Measurements from ENCODE around the gene STOX1.
"Not testable (repeated sequence)": the region's sequence is repeated elsewhere in the genome, so short reads cannot be mapped to it uniquely, and the experiment has no call there.

The STOX1 gene

GRCh38 chr10:68831961-68832455, 4.7 kb downstream of the STOX1 start:
- no peak for DNase-seq

- no peak for DNase-seq
Measured at GRCh38 chr10:68832601-68833000, 5.3 kb downstream of the STOX1 start.

- no peak for DNase-seq
Measured at GRCh38 chr10:68837626-68838322, 10.4 kb downstream of the STOX1 start.

- not testable (repeated sequence) for DNase-seq
Measured at GRCh38 chr10:68840650-68841049, 13.3 kb downstream of the STOX1 start.

GRCh38 chr10:68848281-68848680, 20.9 kb downstream of the STOX1 start:
- DNase-seq = no peak

- no peak for DNase-seq
Measured at GRCh38 chr10:68848806-68849205, 21.5 kb downstream of the STOX1 start.

- DNase-seq = no peak
Measured at GRCh38 chr10:68856352-68856751, 29.0 kb downstream of the STOX1 start.

GRCh38 chr10:68857005-68857404, 29.7 kb downstream of the STOX1 start:
- DNase-seq = no peak

GRCh38 chr10:68861253-68861652, 33.9 kb downstream of the STOX1 start:
- no peak for DNase-seq

- DNase-seq = no peak
Measured at GRCh38 chr10:68864611-68865010, 37.3 kb downstream of the STOX1 start.

- DNase-seq = not testable (repeated sequence)
Measured at GRCh38 chr10:68868173-68868572, 40.8 kb downstream of the STOX1 start.

- DNase-seq = no peak
Measured at GRCh38 chr10:68869623-68870022, 42.3 kb downstream of the STOX1 start.

- no peak for DNase-seq
Measured at GRCh38 chr10:68870061-68870460, 42.7 kb downstream of the STOX1 start.

GRCh38 chr10:68870545-68871104, 43.3 kb downstream of the STOX1 start:
- DNase-seq = no peak

- peak; percentile 25 for DNase-seq
Measured at GRCh38 chr10:68871105-68871711, 43.9 kb downstream of the STOX1 start.

GRCh38 chr10:68871731-68872342, 44.5 kb downstream of the STOX1 start:
- DNase-seq = peak; percentile 47

GRCh38 chr10:68876246-68877138, 49.2 kb downstream of the STOX1 start:
- no peak for DNase-seq

GRCh38 chr10:68877482-68878110, 50.3 kb downstream of the STOX1 start:
- no peak for DNase-seq

GRCh38 chr10:68878496-68878895, 51.2 kb downstream of the STOX1 start:
- DNase-seq = no peak

GRCh38 chr10:68879628-68880027, 52.3 kb downstream of the STOX1 start:
- DNase-seq = no peak

- no peak for DNase-seq
Measured at GRCh38 chr10:68880181-68880580, 52.9 kb downstream of the STOX1 start.

- DNase-seq = no peak
Measured at GRCh38 chr10:68895041-68895440, 67.7 kb downstream of the STOX1 start.

All from femur (tissue), 1 donor.